ENCODE data around the gene HS6ST3.
"Not testable (repeated sequence)": the region's sequence is repeated elsewhere in the genome, so short reads cannot be mapped to it uniquely, and the experiment has no call there.

Gene HS6ST3

DNA sequence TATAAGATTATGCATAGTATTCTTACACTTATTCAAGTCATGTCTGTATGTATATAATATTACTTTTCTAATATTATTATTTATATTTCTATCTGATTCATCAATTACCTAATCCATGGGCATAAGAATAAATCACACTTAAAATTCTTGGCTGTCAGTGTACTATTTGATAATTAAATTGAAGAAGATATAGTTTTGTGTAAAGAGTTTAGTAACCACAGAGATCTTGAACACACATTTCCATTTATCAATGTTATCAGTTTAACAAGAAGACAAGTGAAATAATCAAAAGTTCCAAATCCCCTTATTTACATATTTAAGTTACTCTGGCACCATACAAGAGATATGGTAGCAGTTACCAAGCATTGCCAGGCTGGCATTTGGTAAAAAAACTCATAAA is 659.9 kb downstream of the HS6ST3 start:
- DNase-seq, result no peak

DNA sequence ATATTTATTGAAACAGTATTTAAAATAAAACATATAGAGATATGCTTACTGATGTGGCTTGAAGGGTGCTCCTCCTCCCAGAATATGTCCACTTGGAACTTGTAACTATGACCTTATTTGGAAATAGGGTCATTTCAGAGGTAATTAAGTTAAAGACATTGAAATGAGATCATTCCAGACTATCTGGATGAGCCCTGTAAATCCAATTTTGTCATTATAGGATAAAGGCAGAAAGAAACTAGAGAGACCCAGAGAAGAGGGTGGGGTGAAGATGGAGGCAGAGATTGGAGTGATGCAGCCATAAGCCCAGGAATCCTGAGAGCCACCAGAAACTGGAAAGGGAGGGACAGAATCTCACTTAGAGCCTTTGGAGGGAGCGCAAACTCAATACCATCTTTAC is 661.2 kb downstream of the HS6ST3 start:
- DNase-seq, result no peak

DNA sequence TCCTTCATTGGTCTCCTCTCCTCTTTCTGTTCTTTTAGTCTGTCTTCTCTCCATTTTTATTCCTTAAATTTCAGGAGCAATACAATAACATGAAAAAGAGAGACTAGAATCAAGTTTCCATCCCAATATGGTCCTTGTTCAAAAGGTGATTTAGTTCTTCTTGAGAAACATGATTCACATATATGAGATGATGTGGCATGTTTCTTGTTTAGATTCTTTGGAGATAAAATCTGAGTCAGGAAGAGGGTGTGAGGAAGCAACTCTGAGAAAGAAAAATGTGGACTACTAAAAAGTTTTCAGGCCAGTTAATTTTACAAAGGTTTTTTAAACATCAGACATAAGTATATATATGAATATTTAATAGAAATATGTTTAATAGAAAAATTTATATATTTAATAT is 673.0 kb downstream of the HS6ST3 start:
- no peak for DNase-seq

DNA sequence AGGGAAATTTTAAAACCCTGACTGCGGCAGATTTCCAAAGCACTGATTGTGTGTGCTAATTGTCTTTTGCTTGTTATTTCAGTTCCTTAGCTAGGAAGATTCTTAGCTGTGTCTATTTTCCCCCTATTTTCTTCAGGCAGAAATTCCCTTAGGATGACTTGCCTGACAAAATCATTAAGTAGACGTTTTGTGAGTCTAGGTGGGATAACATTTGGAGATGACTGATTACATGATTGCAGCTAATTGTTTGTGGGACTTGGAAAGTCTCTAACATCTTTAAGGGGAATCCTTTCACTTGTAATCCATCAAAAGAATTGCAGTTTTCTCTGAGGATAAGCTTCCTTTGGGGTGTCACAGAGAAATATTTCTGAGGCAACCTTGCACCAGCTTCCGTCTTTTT is 676.4 kb downstream of the HS6ST3 start:
- DNase-seq, result no peak

DNA sequence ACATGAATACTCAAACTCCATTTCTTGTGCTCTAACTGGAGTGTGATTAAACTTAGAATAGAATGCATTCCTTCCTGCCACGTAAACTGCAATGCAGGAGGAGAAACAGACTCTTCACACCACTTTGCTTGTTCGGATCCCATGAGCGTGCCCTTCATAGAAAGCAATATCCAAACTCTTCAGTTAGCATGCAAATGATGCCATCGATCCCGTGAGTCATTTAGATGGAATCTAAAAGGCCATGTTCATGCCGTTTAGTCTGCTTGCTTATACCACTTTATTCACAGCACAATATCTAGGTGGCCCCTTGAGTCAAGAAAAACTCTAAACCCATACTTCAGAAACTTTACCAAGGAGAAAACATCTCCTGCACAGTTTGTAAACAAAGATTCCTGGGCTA is 678.6 kb downstream of the HS6ST3 start:
- DNase-seq, result no peak

DNA sequence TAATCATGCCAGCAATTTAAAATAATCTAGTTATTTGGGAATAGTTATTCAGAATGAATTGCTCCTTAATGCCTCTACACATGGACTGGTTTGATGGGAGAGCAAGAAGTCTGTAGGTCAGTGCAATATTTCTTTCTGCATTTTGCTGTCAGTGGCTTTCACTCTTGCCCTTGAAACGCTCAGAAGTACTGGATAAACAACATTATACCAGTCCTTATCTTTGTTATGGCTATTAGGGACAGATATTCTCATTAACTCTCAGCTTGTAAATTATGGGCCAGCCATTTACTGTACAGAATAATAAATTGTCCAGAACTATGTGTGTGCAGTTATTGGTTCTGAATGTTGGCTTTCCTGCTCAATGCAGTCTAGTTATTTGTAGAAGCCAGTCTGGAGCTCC is 680.0 kb downstream of the HS6ST3 start:
- no peak for DNase-seq

DNA sequence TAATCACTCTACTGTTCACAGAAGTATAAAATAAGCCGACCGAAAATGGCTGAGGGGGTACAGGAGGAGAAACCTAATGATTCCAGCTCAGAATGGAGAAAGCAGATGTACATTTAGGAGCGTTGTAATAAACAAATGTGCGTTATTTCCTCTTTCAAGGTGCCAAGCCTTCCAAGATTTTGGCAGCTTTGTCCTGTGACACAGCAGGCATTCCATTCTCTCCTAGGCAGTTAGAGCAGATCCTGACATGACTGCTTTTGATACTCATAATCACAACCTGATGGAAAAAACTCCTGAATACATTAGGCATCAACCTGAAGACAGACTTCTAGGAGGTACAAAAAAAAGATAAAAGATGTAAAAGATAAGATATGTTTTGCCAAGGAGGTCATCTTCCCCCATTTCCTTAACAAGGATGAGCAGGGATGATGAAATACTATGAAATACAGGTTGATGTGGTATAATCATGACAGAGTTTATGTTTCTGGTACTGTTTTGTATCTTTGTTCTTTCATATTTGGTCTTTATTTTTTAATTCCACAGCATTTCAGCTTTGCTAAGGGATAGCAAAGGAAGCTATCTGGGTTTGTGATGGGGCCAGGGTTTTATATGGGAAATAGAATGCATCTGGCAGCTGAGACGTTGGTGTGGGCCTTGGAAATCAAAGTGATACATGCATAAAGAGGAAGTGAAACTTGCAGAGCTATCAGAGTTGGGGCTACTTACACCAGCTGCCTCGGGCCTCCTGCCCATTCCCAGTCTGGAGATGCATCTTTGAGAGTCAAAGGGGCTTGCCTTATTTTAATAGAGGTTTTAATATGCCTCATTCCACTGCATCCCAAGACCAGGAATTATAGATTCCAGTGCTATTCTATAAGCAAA is 681.8 kb downstream of the HS6ST3 start:
- DNase-seq, result no peak

DNA sequence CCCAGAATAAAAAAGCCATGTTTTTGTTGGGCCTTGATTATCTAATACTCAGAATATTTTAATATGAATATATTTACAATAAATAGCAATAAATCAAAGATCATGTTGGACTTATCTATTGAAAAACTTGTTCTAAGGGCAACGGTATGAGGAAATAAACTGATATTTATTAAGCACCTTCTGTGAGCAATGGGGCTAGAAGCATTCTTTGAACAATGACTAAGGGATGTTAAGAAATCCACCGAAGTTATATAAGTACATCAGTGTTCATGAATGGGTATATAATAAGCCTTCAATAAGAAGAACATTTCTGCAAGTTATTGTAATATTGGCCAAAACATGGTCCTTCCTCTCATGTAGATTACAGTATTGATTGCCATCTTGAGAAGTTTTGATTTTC is 682.5 kb downstream of the HS6ST3 start:
- no peak for DNase-seq

DNA sequence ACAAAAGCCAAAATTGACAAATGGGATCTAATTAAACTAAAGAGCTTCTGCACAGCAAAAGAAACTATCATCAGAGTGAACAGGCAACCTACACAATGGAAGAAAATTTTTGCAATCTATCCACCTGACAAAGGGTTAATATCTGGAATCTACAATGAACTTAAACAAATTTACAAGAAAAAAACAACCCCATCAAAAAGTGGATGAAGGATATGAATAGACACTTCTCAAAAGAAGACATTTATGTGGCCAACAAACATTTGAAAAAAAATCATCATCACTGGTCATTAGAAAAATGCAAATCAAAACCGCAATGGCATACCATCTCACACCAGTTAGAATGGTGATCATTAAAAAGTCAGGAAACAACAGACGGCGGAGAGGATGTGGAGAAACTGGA is 688.4 kb downstream of the HS6ST3 start:
- not testable (repeated sequence) for DNase-seq

DNA sequence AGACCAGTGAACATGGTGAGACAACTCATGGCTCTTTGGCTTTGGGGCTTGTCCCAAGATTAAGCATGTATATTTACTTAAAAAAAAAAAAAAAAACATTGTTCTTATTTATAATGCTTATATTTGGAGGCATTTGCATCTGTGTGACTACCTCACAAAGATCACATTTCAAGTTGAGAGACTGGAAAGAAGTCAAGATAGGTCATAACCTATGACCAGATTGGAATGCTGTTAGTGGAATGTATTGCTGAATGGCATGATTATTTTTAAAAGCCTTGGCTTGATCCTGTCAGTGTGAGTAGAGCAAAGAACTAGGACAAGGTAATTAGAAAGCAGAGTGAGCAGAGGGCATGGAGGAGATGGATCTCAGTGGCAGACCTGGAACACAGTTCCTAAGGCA is 689.8 kb downstream of the HS6ST3 start:
- DNase-seq, result no peak

DNA sequence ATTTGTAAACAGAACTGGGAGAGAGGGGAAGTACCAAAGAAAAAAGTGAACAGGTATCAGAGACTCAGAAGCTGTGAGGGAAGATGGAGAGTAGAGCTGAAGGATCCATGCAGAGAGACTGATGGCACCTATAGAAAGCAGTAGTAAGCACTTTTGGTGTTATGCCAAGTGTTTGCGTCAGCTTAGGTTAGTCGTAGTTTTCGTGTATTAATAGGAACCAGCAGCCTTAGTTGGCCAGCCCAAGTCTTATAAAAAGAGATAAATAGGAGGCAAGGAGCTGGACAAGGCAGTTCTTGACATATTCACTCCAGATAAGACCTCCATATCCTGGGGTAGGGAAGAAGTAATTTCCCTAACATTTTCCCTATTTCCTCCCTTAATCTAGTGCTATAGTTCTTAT is 690.2 kb downstream of the HS6ST3 start:
- no peak for DNase-seq

DNA sequence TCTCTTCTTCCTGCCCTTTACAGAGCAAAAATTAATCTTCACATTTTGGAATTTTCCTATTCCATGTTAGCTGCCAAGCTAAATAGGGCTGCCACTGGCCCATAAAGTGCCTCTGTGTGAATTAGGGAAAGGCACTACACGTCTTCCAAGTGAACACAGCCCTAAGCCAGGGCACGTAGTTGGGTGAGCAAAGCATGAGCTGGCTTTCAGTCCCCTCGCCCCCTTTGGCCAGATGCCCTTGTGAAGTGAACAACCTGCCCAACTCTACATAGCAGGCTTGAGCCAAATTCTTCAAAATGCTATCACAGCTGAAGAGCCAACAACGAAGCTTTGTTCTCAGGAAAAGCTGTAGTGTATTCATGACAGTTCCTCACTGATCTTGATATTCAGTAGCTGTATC is 691.2 kb downstream of the HS6ST3 start:
- DNase-seq, result no peak

DNA sequence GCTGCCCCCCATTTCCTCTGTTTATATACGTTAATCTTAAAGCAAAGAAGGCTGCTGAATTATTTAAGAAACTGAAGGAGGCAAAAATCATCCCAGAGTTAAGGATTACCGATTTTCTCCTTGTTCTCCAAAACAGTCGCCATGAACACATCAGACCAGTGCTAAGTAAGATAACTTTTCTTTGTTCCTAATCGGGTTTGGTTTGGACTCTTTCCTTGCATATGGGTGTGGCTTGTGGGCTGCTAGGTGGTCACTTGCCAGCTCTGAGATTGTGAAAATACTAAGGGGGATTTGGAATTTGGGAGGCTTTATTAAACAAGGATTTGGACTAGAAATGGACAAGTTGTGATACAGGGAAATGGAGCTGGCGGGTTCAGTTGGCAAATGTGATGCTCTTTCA is 692.3 kb downstream of the HS6ST3 start:
- no peak for DNase-seq

DNA sequence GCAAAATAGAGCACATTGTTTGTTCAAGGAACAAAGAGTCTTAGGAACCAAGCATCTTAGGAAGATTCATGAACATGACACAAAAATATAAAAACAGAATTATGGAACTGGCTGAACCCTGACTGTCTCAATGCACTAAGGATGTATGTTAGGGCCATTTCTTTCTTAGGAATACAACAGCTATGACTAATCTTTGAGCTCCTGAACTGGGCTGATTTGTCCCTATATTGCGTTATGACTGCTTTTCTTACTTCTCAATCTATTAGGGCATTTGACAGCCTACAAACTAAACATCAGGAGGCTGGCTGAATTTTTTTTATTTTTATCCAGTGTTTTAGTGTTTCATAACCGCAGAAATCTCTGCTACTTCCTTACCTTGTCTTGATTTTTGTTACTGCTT is 693.1 kb downstream of the HS6ST3 start:
- no peak for DNase-seq

DNA sequence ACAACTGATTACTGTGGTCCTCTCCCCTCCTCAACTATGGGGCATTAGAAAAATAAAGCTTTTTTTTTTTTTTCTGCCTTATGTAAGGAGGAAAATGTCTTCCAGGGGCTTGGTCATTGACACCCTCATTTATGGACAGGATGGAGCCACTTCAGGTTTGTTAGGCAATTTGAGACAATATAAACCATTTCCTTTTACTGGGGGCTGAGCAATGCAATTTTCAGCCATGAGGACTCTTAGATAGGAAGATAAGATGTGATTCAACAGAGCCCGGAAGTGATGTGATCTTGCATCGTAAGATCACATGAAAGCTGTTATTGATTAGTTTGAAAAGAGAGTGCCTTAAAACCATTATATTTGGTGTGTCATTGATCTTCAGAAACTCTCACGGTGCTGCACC is 693.6 kb downstream of the HS6ST3 start:
- no peak for DNase-seq

DNA sequence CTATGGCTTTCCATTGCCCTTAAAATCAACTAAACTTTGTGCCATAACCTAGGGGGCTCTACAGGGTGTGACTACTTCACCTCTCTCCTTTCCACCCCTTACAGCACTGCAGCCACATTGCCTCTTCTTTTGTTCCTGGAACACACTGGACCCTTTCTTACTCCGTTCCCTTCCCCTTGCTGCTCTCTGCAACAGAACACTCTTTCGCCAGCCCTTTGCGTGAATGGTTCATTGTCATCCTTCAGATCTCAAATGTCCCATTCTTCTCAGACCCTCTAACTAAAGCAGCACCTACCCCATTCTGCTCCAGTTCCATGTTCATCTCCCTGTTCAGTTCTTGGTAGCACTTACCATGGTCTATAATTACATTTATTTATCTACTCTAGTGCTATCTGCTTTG is 696.1 kb downstream of the HS6ST3 start:
- no peak for DNase-seq

DNA sequence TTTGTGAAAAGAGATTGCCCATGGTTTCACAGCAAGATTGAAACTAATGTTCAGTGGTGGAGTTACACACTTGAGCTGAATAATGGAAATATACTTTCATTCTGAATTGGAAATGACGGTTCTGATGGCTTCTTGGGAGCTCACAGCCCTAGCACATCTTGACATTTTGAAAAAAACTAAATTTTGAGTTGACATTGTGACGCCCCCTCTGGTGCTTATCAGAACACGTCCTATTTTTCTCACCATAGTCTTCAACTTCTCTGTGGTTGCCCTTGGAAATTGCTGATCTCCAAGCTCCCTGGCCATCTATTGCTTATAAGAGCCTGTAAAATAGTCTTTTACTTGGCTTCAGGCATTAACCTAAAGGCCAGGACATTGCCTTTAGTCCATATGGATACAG is 702.3 kb downstream of the HS6ST3 start:
- no peak for DNase-seq

DNA sequence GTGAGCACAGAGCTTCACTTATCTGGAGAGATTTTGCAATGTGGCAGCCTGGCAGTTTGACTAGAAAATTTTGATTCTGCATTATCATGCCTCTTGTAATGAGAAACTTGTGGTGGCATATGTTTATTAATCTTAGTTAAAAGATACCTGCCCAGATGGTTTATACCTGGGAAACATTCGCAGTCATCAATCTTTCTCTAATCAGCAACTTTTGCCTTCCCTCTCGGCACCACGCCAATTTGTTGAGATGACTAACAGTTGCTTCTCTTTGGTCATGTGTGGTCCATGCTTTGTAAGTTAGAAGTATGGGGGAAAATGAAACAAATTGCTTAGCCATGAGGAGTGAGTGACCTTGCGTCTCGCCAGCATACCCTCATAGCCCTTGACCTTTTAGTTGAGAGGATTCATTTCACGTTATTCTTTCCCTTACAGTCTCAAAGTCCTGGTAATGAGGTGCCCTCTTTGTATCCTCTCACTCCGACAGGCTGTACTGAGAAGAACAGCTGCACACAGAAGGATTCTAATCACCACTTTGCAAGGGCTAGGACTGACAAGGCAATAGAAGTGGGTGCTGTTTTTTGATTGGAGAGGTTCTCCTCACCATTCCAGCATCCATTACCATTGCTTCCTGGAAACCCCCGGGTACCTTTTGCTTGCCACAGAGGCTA is 703.0 kb downstream of the HS6ST3 start:
- DNase-seq, result no peak

DNA sequence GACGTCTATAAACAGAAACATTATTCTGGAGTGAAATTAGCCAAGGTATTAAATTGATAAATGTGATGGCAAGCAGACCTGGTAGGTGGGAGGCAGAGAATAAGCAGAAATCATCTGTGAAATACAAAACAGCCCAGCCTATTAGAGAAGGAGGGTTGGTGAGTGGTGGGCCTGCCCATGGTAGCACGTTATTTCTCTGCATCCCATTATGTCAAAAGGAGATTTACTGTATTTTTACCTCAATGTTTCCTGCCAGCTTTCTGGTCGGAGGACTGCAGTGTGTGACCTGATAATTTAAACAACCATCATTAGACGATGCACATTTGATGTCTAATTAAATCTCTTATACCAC is 703.5 kb downstream of the HS6ST3 start:
- no peak for DNase-seq

DNA sequence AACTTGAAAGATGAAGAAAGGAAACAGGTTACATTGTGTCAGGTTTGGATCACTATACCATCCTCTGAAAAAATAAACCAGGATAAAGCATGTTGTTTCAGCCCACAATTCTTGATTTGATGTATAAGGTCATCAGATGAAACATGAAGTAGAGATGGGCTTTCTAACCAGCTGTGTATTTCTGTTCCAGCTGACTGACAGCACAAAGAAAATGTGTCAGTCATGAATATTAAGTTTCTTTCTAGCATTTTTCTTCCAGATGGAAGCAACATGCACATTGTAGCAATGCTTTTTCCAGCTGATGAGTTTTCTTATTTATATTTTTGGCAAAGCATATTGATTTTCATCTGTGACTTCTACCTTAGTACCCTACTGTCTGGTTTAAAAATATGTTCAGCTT is 704.8 kb downstream of the HS6ST3 start:
- no peak for DNase-seq

DNA sequence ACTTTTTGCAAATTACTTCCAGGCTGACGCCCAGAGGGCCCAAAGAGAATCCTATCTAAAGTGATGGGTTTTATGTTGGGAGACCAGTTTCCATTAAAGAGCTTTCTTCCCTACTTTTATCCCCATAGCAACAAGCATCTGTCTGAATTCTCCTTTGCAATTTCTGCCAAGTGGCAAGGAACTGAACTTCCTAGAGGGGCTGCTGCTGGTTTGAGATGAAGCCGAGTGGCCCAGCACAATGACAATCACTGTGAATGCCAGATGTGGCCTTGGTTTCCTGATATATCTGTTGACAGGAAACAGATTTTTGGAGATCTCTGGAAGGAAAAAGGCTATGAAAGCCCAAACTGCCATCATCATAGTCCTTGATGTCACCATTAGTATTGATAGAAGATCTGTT is 705.8 kb downstream of the HS6ST3 start:
- no peak for DNase-seq

DNA sequence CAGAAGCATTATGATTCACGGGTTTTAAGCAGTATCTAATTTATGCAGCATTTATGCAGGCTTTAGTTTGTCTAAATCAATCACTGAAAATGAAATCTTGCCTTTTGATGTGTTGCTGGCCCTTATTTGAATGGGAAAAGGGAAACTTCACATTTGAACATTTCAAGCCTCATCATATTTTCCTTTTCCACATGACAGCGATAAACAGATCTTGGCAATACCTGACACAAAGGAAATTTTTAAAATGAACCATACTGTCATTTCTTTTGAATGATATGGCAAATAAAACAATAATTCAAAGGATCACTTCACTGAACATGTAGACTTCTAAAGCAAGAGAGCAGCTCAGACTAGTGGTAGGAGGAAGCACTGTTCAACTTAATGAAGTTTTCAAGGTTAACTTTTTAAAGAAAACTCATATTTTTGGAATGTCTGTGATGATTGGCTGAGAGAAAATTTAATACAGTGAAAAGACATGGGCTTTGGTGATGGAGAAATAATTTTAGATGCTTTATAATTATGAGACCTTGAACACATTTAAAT is 706.3 kb downstream of the HS6ST3 start:
- no peak for DNase-seq

DNA sequence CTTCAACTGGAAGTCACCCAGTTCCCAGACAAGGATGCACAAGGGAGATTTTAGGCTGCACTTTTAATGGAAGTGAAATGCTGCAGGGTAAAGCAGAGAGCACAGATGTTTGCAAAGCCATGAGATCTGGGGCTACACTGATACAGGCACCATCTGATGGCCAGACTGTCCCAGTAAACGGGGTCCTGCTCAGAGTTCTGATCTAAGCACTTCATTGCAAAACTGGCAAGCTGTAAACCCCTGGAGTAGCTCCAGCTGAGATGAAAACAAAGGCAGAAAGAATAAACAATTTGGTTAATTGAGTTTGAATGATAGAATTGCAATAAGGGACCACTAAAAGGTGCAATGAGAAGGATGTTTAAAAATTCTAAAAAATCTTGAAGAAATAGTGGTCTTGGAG is 707.2 kb downstream of the HS6ST3 start:
- DNase-seq, result no peak

DNA sequence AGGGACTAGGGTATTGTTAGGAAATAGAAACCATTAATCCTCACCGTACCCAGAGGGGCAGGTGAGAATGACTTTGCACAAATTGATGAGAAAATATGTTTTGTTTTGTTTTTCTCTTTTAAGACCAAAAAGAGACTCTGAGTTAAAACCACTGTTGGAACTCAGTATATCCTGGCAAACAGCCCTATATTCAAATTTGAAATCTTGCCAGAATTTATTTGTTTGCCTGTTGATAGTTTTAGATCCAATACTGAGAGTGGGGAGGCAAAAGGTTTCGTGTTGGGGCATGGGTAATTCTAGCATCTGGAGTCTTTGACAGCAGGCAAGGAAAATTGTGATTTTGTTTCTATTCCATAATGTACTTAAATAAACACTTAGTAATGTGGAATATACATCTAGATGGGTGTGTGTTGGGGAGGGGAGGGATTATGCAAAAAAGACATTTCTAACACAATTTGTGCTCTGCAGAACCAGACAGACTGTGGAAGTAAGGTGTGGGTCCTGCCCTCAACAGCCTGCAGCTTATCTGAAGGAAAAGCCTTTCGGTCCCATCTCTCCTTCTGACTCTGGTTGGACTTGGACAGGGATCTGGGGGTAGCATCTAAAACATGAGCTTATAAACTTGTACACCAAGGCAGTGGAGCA is 713.7 kb downstream of the HS6ST3 start:
- no peak for DNase-seq

Measured in T-helper 1 cell (primary cell).